Caki2 (cell line): ENCODE data around the gene SYCP2. TPM values are rescaled to one million over a fixed set of nuclear protein-coding genes. Genes with fewer than 3 reads are reported as not detected.
A peak's percentile ranks its signal among the peaks of the same experiment; 100 is the strongest.

ENCODE experiments used
- DNase-seq: peaks from one replicate; pipeline ENCODE4 v3.0.0-alpha.2; 2015; ENCODE audit warnings: low read depth
- in situ Hi-C: cut with HindIII; loops from 2 replicates; pipeline ENCODE4 v1.10.0; 2016; ENCODE audit warnings: low sequenced_read_pairs, low pct_unique_long_range_greater_than_20kb, mixed read lengths
- total RNA-seq: library from RNA; depleted of rRNA; stranded (reverse); fragments of >200 nt; shearing (Covaris generic); gene quantifications from 2 replicates; pipeline ENCODE4 v1.2.3, GENCODE V29; 2014; ENCODE audit warnings: low replicate concordance

SYCP2 gene
- total RNA-seq, 1 experiment from 2014 or later, result 23.6 TPM

DNA sequence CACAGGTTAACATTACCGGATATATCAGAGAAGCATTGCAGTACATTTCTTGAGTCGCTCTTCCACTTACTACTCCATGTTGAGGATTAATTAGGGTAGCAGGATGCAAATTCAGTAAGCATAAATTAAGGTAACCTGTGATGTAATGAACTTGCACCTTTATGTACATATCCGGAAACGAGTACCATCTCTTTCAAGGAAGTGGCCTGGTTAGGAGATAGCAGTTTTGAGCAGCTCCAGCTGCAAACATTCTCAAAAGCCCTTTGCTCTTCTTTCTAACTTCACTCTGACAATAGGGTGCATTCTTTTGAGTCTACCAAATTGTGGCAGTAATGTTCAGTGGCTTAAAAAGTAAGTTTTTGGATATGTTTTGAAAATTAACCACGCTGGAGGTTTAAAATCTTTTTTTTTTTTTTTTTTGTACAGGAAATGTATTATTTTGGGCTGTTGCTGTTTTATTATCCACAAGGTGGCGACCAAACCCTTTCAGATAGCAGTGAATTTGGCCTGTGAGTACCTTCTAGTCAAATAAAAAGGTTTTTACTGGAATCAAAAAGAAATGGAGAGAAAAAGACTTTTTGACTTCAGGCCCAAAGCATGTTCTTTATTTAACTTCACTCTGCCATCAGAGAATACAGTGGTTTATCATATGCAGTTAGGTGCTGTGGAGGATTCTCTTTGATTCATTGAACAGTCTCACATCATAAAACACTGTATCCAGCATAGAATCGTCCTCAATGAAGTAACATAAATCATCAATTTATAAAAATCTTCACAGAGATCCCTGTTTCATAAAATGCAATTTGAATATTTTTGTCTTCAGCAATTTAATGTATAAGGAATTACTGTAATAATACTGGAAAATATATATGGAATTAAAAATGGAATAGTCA lies 15.6 kb upstream of the SYCP2 start:
- peak; percentile 45 for DNase-seq
- in situ Hi-C loops, result no loop called here

DNA sequence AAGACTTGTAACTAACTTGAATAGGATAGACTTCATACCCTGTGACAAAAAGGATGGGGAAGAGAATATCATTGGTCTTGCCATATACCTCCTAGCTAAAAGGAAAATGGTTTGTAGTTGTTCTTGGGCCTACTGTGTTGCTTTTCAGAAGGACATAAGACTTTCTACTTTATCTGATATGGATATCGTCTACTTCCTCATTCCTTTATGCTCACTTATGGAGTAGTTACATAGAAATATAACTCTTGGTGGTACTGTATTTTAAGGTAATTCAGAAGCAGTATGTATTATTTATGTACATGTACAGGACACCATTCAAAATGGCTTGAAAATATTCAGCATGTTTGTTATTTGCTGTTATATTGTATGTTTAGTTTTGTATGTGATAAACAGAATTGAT lies 14.8 kb upstream of the SYCP2 start:
- DNase-seq, result no peak
- in situ Hi-C loops, result no loop called here

DNA sequence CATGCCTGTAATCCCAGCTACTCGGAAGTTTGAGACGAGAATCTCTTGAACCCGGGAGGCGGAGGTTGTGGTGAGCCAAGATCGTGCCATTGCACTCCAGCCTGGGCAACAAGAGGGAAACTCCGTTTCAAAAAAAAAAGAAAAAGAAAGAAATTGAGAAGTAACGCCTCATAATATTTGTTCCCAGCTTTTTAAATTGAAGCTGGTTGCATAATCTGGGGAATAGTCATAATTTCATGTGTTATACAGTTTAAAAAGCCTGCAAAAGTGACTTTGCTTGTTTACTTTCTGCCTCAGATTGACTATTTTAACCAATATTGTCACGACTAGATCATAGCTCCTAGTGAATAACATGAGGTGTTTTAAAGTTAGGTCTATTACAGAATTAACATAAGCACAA lies 13.9 kb upstream of the SYCP2 start:
- in situ Hi-C loops, result no loop called here

DNA sequence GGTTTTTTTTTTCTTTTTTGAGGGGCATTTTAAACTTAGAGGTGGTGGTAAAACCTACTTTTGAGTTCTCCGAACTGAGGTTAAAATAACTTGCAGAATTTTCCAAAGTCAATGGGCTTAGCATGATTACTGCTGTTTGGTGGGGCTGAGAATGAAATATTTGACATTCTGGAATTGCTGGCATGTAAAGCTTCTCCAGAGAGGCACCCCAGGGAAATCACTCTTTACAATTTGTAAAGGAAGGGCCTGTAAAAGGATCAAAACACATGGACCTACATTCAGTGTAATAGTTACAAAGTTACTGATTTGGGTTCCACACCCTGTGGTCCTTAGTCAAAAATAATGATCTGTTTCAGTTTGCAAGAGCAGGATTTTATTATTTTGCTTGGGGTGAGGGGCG lies 12.3 kb upstream of the SYCP2 start:
- DNase-seq, result no peak
- in situ Hi-C loops, result no loop called here

More for the DNA sequence above, 13.9 kb upstream of the SYCP2 start:
- DNase-seq, result no peak

DNA sequence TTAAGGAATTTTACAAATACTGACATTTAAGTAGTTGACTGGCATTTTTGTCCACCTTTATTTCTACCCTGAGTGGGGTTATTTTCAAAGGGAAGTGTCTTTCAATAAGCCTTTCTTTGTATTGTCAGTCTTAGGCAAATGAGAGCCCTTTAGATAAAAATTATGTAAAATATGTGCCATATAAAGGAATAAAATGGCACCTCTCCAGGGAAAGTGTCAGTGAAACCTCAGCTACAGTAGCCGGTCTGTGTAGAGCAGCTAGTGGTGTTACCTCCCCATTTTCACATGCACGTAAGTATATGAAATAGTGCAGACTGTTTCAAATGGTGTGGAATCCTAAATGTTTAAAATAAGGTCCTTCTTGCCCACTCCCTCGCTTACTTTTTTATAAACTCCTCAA lies 11.7 kb upstream of the SYCP2 start:
- in situ Hi-C loops, result no loop called here
- no peak for DNase-seq

DNA sequence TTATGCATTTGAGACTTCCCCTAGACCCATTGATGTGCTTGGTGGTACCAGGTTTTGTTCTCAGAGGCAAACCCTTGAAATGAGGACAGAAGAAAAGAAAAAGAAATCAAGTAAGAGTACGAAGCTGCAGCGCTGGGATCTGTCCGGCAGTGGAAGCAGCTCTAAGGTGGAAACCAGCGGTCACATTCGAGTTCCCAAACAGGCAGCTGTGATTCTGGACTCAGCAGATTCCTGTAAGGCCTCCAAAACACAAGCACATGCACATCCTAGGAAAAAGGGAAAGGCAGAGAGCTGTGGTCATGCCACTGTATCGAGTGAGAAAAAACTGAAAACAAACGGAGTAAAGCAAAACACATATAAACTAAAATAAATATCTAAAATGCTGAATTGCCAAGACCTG lies 11.3 kb upstream of the SYCP2 start:
- in situ Hi-C loops, result no loop called here
- no peak for DNase-seq

DNA sequence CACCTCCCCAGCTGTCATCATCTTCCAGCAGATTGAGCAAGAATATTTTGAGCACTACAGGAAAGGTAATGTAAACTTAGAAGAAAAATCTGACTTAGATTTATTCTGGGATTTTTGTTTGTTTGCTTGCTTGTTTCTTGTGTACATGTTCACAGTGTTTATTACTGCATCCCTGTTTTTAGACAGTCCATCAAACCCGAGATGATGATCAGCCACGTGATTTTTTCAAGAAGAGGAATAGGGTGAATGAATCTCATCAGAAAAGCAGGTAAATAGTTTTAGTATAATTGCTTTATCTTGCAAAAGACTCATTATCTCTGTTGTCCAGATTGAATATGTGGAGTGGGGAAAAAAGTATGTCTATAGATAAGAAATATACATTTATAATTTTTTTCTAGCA lies 8.8 kb upstream of the SYCP2 start:
- in situ Hi-C loops, result no loop called here
- DNase-seq, result no peak

DNA sequence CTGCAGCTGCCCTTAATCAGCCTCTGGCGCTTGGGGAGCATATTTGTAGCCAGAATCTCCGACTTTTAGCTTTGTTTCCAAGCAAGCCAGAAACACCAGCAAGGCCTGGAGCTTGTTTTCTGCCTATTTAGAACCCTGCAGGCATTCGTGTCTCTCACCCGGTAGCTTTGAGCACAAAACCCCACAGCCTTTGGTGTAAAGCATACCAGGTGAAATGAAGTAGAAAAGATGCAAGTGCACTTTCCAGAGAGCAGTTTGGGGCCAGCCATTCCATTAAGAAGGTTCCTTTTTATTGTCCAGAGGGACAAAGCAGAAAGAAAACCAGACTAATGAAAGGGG lies 7.5 kb upstream of the SYCP2 start:
- DNase-seq, result no peak
- in situ Hi-C loops, result no loop called here

DNA sequence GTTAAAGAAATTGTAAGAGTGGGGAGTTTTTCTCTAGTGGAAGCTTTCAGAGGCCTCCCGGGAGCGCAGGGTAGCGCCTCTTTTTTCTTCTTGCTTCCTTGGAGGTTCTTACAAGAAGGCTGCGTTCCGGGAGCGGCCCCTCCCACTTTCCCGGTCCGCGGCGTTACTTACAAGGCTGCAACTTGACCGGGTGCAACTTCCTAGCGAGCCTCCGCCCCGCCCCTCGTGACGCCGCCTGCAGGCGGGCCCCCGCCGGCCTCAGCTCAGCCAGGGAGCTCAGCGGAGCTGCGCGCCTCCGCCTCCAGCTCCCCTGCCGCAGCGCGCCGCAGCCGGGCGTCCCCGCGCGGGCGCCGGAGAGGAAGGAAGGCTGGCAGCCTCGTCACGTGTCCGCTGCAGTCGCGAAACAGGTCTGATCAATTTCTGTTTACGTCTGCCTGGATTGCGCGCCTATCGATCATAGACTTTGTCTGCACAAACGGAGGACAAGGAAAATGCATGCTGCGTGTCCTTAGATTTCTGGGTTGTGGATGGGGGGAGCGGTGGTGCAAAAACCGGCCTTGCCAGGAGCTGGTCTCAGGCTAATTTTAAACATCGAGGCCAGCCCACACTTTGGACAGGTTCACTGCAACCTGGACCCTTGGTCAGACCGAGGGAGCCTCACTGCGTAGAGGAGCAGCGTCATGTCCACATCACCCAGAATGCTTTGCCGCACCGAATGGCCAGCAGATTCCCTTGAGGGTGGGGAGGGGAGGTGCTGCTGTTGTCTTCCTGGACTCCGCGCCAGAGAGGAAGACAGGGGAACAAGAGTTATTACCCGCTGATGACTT lies 6.9 kb upstream of the SYCP2 start, which contains the start of the genes FAM217B and PPP1R3D:
Gene FAM217B, plus strand, starts transcription at position 261 of the 827 bp plus-strand sequence. CDS start 3,555 bp downstream, outside the sequence.
Gene PPP1R3D, minus strand, starts transcription at position 177 of the 827 bp plus-strand sequence. CDS start 374 bp downstream, outside the sequence.
- DNase-seq, result peak; percentile 97
- in situ Hi-C loops, result no loop called here

DNA sequence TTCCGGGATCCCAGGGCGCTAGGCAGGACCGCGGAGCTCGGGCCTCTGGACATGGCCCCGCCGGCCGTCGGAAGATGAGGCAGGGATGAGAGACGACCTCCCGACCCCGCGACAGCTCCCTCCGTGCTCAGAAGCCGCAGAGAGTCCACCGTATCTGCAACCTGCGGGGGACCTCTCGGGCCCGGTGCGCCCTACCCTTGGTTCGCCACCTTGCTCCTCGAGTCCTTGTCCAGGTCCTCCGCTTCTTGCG lies 6.4 kb upstream of the SYCP2 start:
- in situ Hi-C loops, result no loop called here
- no peak for DNase-seq

DNA sequence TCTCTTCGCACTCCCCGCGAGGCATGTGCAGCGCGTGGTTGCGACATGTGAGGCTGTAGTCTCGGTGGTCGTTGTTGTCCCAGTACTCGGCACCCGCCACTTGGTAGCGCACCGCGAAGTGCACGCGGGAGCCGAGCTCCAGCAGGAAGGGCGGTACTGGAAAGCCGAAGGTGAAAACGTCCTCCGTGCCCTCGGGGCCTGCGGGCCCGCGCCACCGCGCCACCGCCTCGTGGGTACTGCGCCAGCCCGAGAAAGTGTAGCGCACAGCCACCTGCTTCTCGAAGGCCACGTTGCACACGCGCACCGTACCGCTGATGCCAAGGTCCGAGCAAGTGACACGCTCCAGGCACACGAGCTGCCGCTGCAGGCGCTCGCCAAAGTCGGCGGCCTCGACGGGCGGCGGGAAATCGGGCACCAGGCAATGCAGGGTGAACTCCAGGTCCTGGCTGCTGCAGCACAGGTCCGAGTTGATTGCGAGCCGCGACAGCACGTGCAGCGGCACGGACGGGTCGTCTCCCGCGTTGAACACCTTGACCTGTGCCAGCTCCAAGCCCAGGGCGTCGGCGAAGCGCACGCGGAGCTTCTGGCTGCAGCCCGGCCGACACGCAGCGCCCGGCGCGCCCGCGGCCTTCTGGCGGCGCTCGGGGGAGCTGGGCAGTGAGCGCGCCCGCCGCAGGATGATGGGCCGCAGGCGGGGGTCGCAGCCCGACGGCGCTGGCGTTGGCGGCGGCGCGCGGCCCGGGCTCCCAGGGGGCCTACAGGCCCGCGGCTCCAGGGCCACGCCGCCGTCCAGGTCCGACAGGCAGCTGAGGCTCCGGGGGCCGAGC lies 5.8 kb upstream of the SYCP2 start:
- in situ Hi-C loops, result no loop called here
- DNase-seq, result no peak

DNA sequence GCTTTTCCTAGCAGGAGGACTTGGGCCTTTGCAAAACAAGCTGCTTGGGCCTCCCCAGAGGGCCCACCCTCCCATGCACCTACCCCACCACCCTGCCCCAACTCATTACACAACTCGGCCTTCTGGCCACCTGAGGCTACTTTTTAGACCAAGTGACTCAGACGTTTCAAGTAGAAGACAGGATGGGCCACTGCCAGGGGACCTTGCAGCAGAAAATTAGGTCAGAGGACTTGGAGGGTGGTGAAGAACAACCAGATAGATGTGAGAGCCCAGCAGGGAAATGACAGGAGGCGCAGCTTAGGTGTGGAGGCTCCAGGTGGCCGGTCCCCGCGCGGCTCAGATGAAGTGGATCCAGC lies 5.2 kb upstream of the SYCP2 start:
- in situ Hi-C loops, result no loop called here
- no peak for DNase-seq

DNA sequence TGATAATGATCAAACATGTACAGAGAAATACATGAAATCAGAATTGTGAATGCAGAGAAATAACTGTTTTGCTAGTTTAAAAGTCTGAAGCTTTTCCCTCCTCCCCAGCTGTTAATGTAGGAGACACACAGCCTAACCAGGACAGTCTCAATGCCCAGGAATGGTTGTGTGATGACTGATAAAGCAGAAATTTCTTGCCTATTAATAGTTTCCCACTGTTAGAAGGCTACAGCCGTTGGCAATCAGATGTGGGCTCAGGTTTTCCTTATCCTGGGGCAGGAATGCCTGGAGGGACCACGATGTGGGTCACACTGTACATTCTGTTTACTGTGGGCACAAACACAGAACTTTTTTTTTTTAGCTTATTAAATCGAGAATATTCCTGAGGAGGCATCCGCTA lies 4.8 kb upstream of the SYCP2 start:
- no peak for DNase-seq
- in situ Hi-C loops, result no loop called here

DNA sequence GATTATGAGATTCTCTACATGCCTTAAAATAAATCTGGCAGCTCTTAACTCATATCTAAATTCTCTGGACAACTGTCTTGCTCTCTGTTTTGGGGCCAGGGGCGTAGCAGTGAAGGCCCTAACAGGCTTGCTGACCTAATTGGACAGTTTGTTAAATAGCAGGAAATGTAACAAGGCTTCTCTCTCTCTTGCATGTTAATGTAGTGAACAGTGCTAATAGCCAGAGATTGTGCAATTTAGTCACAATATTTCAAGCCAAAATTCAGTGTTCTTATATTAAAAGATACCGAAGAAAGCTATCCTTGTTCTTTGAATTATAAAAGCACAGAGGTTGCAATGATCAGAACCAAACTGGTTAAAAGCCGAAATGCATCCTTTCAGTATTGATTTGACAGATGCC lies 3.7 kb upstream of the SYCP2 start:
- in situ Hi-C loops, result no loop called here
- DNase-seq, result no peak

DNA sequence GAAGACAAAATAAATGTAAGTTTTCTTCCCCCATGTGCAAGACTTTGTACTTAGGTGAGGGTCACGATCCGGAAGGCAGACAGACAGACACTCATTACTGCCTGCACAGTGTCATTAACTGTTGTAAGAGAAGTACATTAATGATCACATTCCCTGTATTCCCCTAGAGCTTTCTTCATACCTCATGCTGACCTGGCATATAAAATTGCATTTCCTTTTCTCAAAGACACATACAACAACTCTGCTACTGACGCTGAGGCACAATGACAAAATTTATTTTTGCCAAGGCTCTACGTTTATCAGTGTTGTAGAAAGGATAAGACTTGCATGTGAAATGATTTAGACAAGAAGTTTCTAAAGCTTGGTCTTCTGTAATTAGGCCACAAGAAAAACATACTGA lies 3.0 kb upstream of the SYCP2 start:
- DNase-seq, result no peak
- in situ Hi-C loops, result no loop called here

DNA sequence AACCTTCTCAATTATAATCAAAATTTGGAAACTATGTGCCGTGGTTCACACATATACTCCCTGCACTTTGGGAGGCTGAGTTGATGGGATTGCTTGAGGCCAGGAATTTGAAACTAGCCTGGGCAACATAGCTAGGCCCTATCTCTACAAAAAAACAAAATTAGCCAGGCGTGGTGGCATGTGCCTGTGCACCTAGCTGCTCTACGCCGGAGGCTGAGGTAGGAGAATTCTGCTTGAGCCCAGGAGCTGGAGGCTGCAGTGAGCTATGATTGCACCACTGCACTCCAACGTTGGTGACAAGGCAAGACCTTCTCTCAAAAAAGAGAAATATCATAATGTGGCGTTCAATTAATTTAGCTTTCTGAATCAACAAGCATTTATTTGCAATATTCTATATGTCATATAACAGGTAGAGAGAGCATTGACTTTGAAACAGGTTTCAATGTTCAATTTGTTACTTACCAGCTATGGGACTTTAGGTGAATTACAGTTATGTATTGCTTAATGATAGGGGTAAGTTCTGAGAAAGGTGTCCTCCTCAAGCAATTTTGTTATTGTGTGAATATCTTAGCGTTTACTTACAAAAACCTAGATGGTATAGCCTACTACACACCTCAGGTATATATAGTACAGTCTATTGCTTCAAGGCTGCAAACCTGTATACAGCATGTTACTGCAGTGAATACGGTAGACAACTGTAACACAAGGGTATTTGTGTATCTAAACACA lies 2.2 kb upstream of the SYCP2 start:
- in situ Hi-C loops, result no loop called here
- no peak for DNase-seq

DNA sequence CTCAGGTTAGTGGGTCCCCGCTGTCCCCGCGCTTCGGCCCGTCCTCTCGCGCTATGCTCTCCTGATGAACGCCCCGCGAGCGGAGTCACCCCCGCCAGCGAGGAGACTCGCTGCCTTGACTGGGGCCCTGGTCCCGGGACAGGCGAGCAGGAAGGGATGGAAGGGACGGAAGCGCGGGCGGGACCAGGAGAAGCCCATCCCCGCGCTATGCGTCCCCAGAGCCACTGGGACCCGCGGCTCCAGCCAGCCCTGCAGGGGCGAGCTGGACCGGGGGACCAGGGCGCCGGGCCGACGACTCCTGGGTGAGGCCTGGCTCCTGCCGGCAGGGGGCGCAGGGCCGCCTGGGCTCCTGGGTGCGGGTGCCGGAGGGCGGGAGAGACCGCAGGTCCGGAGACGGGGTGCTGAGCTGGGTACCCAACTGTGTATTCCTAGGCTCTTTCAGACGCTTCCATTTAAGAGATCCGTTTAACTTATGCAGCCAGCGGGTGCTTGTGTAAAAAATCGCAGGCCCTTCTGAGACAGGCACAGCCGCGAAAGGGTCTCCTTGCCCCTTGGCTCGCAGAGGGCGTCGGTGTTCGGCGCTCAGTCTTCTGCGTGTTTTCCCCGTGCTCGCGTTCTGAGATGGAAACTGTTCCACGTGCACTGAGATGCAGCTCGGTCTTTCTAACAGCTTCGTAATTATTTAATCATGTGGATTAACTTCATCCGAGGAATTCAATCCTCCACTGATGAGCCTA lies 580 bp upstream of the SYCP2 start:
- in situ Hi-C loops, result no loop called here
- DNase-seq, result peak; percentile 94
